Prostate gland (tissue), 2 donors: Measurements from ENCODE around the gene LMNTD1.

Experiments
- CTCF ChIP-seq, 4 experiments: fragments of 200-600 bp in 2 of 4; fragments of 450-650 bp in 2 of 4; sonication (generic) in 2 of 4; IDR thresholded peaks; 1 replicate in 3 of 4; 2 replicates in 1 of 4; pipeline ENCODE4 v1.5.1; 2016 to 2019; ENCODE audit warnings: antibody characterized with exemption in 4 of 4, mild to moderate bottlenecking in 2 of 4, moderate library complexity in 2 of 4
- POLR2A ChIP-seq: fragments of 450-650 bp; IDR thresholded peaks from one replicate; pipeline ENCODE4 v1.6.1; 2016; ENCODE audit warnings: antibody characterized with exemption, mild to moderate bottlenecking
- POLR2AphosphoS5 ChIP-seq: sonication (generic); formaldehyde crosslinking; IDR thresholded peaks from one replicate; pipeline ENCODE4 v1.6.1; 2017; ENCODE audit warnings: antibody characterized with exemption

GRCh38 chr12:25521625-25522256 lies 31.3 kb downstream of the LMNTD1 start:
- TF ChIP-seq CTCF (IDR thresholded peaks at IDR 0.05): no peak
- TF ChIP-seq POLR2AphosphoS5: no peak
- no peak for TF ChIP-seq POLR2A
